Activated T-helper 9 cell treated with anti-CD3 and anti-CD28 coated beads, Interleukin-2, amount 50 U/mL, for 16 hours (primary cell): ENCODE data around the gene NDST1.
"Not testable (repeated sequence)": the region's sequence is repeated elsewhere in the genome, so short reads cannot be mapped to it uniquely, and the experiment has no call there.

Source experiments
- DNase-seq: peaks from one replicate; pipeline ENCODE4 v3.0.0-alpha.2; 2020; ENCODE audit warnings: low read depth

Gene NDST1

DNA sequence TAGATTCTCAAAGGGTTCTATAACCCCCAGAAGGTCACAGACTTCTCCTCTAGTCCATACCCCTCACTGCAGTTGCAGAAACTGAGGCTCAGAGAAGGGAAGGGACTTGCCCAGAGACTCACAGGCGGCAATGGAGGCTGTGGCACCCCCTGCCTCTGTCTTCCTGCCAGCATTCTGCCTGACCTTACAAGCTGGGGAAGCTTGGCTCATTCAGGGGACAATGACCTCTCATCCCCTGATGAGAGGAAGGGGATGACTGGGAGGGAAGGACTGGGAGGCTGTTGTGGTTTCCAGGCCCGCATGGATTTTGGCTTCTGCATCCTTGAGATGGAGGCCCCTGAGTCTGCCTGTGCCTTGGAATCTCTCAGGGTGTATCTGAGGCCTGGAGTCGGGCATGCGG, 897 bp downstream of the NDST1 start:
- DNase-seq = no peak

DNA sequence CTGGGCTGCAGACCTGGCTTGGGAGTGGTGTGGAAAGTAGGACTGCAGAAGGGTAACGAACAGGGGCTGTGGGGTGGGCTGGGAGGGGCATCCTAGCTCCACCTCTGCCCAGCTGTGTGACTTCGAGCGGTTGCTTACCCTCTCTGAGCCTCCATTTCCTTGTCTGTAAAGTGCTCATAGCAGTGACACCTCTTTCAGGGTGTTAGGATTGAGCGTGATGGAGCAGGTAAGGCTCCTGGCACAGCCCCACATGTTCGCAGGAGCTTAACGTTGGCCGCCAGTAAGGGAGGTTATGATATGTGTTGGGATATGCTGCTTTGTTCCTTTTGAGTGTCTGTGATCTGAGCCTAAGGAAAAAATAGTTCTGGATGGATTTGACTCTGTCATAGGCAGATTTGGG, 2.1 kb downstream of the NDST1 start:
- no peak for DNase-seq

DNA sequence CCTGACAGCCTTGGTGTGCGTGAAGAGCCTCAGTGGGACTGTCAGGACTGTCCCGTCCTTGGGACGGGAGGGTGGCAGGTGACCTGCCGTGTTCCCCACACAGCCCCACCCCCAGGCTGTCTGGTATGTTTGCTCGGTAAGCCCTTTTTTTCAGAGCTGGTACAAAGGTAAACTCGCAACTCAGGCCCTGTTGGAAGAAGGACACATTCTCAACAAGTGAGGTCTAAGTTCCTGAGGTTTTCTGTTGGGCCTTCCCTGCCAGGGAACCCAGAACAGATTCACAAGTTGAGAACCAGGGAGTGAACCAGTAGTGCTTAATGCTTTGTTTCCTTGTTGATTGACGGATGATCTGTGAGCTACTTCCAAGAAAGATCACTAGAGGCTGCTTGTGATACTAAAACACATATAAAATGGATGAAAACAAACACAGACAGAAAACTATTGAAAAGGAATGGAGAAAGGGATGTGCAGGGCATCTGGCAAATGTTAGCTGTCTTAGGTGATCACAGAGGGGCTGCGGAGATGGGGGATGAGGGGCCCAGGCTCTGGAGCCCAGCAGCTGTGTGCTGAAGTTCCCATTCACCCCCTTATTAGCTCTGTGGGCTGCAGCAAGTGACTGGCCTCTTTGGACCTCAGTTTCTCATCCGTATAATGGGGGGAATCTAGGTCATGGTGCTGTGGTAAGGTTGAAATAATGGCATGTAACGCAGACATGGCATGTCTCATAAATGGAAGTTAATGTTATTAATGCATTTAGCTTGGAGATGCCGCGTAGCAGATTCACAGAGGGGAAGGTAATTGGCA, 2.7 kb downstream of the NDST1 start:
- DNase-seq = no peak

DNA sequence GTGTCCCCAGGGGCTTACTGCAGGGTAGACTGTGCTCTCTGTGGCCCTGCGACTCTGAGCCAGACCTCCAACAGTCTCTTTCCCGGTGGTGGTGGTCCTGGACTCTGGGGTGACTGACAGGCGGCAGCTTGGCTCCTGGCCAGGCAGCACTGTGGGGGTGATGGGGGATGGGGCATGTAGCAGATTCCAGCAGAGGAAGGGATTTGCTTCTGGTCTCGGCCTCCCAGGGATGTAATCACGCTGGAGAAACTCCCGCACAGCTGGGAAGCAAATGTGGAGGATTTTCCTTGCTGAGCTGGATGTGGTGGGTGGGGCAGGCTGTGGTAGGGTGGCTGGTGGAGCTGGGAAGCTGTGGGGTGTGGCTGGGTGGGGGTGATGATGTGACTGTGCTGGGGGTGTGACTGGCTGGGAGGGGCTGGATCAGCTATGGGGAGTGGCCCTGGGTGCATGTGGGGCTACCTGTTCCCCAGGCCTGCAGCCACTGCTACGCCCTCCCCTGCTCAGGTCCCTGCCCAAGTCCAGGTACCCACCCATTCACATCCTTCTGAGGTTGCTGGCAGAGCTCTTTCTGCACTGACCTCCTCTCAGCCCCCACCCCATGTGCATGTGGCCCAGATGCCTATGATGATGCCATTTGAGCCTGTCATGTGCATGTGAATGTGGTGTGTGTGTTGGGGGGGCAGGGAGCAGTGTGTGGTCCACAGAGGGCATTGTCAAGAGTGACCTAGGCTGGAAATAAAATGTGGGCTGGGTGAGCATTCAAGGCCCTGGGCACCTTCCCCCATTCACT, 3.8 kb downstream of the NDST1 start:
- DNase-seq = no peak

DNA sequence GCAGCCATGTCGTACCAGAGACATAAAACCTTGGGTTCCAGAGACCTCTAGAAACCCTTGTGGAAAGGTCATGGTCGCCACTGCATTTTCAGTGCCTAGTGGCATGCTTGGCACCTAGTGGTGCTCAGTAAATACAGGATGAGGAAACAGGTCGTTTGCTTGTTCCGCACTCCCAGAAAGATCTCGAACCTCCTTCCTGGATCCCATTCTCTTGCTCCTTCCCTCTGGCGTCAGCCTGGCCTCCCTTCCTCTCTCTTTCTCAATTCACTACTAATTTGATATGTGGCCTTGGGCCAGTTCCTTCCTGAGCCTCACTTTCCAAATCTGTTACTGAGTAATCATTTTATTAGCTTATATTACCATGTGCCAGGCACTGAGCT, 4.4 kb downstream of the NDST1 start:
- DNase-seq = no peak

DNA sequence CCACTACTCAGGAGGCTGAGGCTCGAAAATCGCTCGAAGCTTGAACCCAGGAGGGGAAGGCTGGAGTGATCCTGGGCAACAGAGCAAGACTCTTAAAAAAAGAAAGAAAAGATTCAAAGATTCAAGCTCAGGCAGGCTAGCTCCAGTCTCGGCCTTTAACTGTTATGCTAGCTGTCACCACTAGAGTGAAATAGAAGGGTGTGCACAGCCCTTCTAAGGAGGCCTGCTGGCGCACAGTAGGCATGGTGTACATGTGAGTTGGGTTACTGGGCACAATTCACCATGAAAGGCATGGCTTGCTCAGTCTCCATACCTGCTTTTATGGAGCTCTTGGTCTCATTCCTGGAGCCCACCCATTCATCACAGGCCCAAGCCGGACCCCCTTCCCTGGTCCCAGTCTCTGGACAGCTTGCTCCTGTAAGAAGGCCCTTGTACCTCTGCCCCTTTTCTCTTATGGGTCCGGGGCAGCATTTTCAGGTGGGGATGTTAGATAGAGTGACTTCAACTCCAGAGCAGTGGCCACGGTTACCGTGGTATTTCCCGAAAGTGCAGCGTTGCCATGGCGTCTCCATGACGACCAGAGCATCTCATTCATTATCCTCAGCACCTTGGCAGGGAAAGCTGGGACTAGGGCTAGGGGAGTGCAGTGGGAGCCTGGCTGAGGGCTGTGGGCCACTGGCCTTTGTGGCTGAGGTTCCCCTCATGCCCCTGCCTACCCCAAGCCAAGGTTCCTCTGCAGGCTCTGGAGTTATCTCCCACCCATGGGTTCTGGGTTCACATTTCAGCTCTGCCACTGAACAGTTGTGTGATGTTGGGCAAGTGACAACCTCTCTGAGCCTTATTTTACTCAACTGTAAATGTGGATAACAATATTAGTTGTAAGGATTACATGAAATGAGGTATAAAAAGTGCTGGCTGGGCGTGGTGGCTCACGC, 5.7 kb downstream of the NDST1 start:
- DNase-seq = no peak

DNA sequence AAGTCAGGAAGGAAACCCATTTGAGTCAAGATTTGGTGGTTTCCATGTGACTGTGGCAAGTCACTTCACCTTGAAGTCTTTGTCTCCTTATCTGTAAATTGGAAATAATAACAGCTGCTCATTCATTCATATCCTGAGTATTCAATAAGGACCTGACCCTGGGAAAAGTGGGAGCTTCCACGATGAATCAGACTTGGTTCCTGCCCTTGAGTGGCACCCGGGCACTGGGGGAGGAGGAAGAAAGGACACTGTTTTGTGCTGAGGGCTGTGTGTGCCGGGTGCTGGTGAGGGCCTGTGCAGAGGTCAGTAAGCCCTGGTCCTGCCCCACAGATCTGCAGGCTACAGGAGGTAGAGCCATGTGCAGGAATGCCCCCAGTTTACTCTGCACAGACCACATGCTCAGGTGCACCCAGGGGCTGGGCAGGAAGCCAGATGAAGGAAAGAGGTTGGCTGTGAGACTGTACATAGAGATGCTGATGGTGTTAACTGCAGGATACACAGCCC, 6.8 kb downstream of the NDST1 start:
- DNase-seq = no peak

DNA sequence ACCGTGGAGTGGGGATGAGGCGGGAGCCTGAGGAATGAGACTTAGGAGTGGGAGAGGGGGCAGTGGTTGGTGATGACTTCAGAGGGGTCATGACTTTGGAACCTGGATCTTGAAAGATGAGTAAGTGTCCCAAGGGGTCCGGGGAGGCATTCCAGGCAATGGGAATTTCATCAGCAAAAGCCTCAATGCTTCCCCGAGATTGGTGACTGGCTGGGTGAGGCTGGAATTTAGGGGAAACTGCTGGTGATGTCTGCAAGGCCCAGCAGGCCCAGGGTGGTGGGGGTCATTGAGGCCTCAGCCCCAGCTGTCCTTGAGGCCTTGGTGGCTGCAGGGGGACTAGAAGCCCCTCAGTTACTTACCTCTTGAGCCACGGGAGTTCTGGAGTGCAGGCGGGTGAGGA, 7.5 kb downstream of the NDST1 start:
- no peak for DNase-seq

DNA sequence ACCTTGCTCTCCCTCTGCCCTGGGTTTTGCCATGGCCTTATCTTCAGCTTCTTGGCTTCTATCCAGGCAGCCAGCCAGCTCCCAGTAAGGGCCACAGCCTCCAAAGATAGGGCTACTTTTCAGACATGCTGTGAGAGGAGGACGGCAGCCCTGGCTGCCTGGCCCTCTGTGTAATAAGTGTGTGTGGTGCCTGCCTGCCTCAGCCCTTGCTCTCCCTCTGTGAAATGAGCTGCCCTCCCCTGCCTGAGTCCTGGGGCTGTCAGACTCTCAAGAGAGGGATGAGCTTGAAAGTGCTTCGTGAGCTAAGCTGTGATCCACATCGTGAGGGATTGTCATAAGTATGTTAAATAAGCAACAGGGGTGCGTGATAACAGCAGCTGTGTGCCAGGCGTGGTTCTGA, 8.1 kb downstream of the NDST1 start:
- no peak for DNase-seq

DNA sequence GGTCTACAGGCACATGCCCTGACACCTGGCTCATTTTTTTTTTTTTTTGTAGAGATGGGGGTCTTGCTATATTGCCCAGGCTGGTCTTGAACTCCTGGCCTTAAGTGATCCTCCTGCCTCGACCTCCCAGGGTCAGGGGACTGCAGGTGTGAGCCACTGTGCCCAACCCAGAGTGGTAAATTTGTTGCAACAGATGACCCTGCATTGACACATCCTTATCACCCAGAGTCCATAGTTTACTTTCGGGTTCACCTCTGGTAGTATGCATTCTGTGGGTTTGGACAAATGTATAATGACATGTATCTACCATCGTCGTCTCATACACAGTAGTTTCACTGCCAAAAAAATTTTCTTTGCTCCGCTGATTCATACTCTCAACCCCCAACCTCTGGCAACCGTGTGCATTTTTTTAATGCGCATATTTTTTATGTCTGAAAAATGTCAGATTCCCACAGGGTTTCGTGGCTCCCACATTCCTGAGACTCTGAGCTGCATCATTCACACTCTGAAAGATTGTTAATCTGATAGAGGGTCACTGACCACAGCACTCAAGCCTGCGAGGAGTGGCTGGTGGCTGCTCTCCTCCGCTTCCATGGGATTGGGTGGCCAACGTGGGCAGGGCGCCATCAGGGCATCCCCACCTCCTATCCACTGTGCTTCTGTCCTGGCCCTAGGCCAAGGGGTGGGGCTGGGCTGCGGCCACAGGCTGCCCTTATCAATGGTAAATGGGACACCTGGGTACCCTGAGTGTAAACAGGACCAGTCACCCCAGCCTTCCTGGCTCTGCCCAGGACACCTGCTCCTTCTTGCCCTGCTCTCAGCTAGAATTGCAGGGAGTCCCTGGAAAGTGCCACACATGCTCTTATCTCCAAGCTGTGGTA, 9.6 kb downstream of the NDST1 start:
- DNase-seq = no peak

DNA sequence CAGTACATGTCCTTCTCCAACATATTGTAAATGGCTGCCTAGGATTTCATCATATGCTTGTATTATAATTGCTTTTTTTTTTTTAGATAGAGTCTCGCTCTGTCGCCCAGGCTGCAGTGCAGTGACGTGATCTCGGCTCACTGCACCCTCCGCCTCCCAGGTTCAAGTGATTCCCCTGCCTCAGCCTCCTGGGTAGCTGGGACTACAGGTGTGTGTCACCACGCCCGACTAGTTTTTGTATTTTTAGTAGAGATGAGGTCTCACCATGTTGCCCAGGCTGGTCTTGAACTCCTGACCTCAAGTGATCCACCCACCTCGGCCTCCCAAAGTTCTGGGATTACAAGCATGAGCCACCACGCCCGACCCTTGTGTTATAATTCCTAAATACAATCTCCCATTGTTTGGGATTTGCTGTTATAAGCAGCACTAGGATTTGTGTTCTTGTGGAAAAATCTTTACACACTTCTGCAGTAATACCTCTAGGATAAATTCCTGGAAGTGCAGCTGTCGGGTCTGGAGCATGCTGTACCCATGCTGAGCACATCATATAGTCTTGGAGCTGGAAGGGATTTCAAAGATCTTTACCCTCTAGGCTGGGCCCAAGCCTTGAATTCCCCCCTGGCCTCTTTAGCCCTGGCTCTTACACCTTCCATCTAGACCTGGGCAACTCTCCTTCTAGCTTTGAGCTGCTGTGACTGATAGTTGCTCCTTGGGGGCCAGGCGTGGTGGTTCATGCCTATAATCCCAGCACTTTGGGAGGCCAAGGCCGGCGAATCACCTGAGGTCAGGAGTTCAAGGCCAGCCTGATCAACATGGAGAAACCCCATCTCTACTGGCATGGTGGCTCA, 11.0 kb downstream of the NDST1 start:
- DNase-seq = not testable (repeated sequence)

DNA sequence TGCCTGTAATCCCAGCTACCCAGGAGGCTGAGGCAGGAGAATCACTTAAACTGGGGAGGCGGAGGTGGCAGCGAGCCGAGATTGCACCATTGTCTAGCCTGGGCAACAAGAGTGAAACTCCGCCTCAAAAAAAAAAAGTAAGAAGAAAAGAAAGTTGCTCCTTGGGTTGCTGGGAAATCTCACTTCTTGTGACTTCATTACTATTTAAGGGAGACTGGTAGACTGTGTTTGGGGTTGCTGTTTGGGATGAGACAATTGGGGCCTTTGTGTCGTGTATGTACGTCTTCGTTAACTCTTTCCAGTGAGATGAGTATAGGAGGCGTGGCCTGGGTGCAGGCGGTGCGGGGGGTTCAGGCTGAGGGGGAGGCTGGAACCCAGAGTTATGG, 11.6 kb downstream of the NDST1 start:
- DNase-seq = no peak

DNA sequence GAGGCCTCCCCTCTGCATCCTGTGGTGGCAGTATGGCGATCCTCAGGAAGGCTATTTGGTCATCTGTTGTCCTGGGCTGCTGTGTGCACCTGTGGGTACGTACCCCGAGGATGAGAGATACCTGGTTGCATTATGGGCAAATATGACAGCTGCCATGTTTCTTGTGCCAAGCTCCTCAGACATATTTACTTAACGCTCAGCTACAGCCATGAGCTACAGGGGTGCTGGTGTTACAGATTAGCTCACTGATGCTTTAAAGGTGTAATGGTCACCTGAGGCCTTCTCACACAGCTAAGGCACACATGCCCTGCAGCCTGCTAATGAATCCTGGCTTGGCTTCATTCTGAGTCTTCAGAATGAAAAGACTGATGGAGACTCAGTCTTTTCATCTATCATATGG, 12.0 kb downstream of the NDST1 start:
- no peak for DNase-seq

DNA sequence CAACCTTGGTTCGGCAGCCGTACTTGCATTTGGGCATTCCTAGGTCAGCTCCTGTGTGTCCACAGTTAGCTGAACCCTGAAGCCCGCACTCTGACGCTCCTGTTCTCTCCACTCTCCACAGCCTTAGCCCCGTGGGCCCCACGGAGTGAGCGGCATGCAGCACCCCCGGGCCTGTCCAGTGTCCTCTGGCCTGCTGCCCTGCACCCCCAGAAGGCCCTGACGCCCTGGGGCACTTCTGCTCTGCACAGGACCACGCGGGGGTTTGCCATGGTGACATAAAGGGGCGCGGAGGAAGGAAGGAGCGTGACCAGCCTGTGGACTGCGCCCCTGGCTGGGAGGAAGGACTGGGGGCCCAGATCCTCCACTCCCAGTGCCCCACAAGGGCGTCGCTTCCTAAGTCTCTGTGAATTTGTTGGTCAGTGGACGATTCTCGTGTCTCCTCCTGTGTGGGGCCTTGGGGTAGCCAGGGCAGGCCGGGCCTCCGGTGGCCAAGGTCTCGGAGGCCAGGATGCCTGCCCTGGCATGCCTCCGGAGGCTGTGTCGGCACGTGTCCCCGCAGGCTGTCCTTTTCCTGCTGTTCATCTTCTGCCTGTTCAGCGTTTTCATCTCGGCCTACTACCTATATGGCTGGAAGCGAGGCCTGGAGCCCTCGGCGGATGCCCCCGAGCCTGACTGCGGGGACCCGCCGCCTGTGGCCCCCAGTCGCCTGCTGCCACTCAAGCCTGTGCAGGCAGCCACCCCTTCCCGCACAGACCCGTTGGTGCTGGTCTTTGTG, 13.0 kb downstream of the NDST1 start:
- no peak for DNase-seq

DNA sequence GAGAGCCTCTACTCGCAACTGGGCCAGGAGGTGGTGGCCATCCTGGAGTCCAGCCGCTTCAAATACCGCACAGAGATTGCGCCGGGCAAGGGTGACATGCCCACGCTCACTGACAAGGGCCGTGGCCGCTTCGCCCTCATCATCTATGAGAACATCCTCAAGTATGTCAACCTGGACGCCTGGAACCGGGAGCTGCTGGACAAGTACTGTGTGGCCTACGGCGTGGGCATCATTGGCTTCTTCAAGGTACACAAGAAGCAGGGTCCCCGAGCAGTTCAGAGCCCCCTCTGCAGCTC, 13.5 kb downstream of the NDST1 start:
- no peak for DNase-seq

DNA sequence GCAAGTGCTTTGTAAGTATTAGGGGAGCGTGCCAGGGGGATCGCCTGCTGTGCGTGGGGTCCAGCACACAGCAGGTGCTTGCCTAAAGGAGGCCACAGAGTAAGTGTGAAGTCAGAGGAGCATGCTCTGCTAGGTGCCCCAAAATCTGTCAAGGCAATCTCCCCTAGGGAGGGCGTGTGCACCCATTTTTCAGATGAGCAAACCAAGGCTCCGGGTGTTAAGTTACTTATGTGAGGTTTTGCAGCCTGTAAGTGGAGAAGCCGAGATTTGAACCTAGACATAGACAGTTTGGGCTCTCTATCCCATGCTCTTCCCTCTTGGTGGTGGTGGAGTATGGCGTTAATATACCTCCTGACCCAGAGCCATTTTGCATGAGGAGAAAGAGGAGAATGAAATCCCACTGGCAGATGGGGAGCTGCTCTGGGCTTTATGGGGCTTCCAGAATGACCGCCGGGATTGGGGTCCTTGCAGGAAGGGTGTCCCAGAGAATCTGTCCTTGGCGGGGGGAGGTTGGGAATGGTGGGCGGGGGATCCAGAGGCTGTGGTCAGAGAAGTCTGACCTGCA, 14.1 kb downstream of the NDST1 start:
- no peak for DNase-seq

DNA sequence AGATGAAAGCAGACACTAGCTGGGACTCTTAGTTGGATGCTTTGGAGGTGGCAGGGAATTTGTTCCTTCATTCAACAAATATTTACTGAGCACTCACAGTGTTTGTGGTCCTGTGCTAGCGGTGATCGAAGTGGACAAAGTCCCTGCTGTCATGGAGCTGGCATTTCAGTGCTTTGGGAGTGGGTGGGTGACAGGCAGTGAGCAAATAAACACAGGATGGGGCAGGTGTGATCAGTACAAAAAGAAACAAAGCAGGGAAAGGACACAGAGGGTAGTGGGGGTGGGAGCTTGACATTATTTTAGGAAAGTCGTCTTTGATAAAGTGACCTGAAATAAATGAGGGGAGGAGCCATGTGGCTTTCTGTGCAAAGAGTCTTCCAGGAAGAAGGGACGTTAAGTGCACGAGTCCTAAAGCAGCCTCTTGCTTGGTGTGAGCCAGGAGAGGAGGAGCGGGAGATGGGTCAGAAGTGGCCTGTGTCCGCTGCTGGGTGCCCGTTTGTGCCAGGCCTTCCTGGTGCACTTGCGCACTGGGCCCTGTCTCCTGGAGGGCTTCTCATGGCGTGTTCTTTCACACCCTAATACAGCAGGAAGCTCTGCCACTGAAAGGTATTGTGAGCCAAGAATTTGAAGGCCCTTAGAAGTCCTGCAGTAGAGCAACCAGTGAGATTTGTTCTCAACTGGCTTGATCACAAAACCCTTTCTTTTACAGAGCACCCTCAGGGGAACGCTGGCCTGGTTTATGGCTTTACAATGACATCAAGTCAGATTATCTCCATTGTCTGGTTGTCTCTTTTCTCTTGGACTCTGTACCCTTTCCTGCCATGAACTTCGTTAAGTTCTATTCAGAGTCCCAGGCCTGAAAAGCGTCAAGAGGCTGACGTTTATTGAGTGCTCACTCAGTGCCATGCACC, 14.8 kb downstream of the NDST1 start:
- no peak for DNase-seq
